GM18499 (cell line): ENCODE results near the gene PCDHGA5.
"Not testable (repeated sequence)": the region's sequence is repeated elsewhere in the genome, so short reads cannot be mapped to it uniquely, and the experiment has no call there.

Experiments
- ATAC-seq: cut with Tn5 transposase; IDR thresholded peaks from one replicate; pipeline ENCODE4 v1.9.1; 2021; ENCODE audit warnings: moderate number of reproducible peaks; ENCODE audit not compliant: insufficient read depth, unreplicated experiment

Gene PCDHGA5

GRCh38 chr5:141411575-141411974 lies 47.6 kb downstream of the PCDHGA5 start:
- ATAC-seq: no peak

DNA sequence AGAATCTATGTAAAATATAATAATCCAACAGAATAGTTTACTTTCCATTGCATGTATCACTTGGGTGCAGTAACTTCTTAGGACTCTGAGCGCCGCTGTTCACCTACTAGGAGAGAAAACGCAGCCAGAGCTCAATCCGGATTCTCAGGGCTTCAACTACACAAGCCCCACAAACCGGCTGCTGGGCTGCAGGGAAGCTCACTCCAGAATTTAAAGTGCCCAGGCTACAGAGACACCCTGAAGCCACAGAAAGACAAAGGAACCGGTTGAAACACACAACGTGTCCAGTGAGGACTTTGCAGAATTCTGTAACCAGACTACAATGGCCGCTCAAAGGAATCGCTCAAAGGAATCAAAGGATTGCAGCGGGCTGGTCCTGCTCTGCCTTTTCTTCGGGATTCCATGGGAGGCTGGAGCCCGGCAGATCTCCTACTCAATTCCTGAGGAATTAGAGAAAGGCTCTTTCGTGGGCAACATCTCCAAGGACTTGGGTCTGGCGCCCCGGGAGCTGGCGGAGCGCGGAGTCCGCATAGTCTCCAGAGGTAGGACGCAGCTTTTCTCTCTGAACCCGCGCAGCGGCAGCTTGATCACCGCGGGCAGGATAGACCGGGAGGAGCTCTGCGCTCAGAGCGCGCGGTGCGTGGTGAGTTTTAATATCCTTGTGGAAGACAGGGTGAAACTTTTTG lies 49.0 kb downstream of the PCDHGA5 start, which contains the start of gene PCDHGA10:
Gene PCDHGA10, plus strand, starts transcription at position 134 of the 686 bp plus-strand sequence. Its CDS starts 189 bp downstream, at position 323.
- no peak for ATAC-seq

- no peak for ATAC-seq
Observed at GRCh38 chr5:141413540-141414069, 49.6 kb downstream of the PCDHGA5 start.

DNA sequence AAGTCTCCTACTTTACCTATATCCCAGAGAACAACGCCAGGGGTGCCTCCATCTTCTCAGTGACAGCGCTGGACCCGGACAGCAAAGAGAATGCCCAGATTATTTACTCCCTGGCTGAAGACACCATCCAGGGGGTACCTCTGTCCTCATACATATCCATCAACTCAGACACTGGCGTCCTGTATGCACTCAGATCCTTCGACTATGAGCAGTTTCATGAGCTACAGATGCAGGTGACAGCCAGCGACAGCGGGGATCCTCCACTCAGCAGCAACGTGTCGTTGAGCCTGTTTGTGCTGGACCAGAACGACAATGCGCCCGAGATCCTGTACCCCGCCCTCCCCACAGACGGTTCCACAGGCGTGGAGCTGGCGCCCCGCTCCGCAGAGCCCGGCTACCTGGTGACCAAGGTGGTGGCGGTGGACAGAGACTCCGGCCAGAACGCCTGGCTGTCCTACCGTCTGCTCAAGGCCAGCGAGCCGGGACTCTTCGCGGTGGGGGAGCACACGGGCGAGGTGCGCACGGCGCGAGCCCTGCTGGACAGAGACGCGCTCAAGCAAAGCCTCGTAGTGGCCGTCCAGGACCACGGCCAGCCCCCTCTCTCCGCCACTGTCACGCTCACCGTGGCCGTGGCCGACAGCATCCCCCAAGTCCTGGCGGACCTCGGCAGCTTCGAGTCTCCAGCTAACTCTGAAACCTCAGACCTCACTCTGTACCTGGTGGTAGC lies 50.7 kb downstream of the PCDHGA5 start:
- ATAC-seq: not testable (repeated sequence)

- not testable (repeated sequence) for ATAC-seq
Observed at GRCh38 chr5:141415275-141415618, 51.3 kb downstream of the PCDHGA5 start.
